22Rv1 (cell line): Measurements from ENCODE around the gene CKAP5.

ENCODE experiments used
- ZFX ChIP-seq: fragments of 450-650 bp; IDR thresholded peaks from 2 replicates; pipeline ENCODE4 v1.6.1; 2017; ENCODE audit warnings: antibody characterized with exemption, borderline replicate concordance
- TF ChIP-seq, protein P1 (sequence below): fragments of 450-650 bp; IDR thresholded peaks from 2 replicates; pipeline ENCODE4 v1.5.1; 2017; ENCODE audit warnings: mild to moderate bottlenecking

- TF ChIP-seq, protein P1, sequence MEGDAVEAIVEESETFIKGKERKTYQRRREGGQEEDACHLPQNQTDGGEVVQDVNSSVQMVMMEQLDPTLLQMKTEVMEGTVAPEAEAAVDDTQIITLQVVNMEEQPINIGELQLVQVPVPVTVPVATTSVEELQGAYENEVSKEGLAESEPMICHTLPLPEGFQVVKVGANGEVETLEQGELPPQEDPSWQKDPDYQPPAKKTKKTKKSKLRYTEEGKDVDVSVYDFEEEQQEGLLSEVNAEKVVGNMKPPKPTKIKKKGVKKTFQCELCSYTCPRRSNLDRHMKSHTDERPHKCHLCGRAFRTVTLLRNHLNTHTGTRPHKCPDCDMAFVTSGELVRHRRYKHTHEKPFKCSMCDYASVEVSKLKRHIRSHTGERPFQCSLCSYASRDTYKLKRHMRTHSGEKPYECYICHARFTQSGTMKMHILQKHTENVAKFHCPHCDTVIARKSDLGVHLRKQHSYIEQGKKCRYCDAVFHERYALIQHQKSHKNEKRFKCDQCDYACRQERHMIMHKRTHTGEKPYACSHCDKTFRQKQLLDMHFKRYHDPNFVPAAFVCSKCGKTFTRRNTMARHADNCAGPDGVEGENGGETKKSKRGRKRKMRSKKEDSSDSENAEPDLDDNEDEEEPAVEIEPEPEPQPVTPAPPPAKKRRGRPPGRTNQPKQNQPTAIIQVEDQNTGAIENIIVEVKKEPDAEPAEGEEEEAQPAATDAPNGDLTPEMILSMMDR, result no peak
- TF ChIP-seq ZFX, result no peak
These were observed 7.6 kb downstream of the CKAP5 start for GRCh38 chr11:46838501-46838900.
